ENCODE measurements around the gene ZBTB1. TPM values are rescaled to one million over a fixed set of nuclear protein-coding genes. Genes with fewer than 3 reads are reported as not detected.

Gene ZBTB1
- total and polyA plus RNA-seq, 10 of the 15 experiments (the other 5 are each of a cell fraction or from before 2014, with no cell fraction given) = 12.3 to 127 (median 40.0) TPM

- TF ChIP-seq, protein P1, sequence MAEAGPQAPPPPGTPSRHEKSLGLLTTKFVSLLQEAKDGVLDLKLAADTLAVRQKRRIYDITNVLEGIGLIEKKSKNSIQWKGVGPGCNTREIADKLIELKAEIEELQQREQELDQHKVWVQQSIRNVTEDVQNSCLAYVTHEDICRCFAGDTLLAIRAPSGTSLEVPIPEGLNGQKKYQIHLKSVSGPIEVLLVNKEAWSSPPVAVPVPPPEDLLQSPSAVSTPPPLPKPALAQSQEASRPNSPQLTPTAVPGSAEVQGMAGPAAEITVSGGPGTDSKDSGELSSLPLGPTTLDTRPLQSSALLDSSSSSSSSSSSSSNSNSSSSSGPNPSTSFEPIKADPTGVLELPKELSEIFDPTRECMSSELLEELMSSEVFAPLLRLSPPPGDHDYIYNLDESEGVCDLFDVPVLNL (IDR thresholded peaks at IDR 0.05; ENCODE audit: low read depth, low read length) = no peak
- TF ChIP-seq MEF2A (IDR thresholded peaks at IDR 0.05; ENCODE audit: insufficient read depth, low read depth, low read length) = peak; percentile 90
- TF ChIP-seq GATAD2B (conservative IDR thresholded peaks at IDR 0.05; ENCODE audit: low read depth) = 0 out of 2 replicates have a peak, but pooled peaks have one; percentile 23
- no peak for TF ChIP-seq ZBTB4 (CRISPR knock-in tag; IDR thresholded peaks at IDR 0.05)
- no peak for TF ChIP-seq ZBTB11 (CRISPR knock-in tag; IDR thresholded peaks at IDR 0.05)
- no peak for TF ChIP-seq POLR2AphosphoS5 (IDR thresholded peaks at IDR 0.05; ENCODE audit: low read length)
- TF ChIP-seq USF2 (IDR thresholded peaks at IDR 0.05; ENCODE audit: borderline replicate concordance, low read depth, low read length) = no peak
- no peak for TF ChIP-seq GABPA (IDR thresholded peaks at IDR 0.05; ENCODE audit: low read depth)
- TF ChIP-seq, protein P2, sequence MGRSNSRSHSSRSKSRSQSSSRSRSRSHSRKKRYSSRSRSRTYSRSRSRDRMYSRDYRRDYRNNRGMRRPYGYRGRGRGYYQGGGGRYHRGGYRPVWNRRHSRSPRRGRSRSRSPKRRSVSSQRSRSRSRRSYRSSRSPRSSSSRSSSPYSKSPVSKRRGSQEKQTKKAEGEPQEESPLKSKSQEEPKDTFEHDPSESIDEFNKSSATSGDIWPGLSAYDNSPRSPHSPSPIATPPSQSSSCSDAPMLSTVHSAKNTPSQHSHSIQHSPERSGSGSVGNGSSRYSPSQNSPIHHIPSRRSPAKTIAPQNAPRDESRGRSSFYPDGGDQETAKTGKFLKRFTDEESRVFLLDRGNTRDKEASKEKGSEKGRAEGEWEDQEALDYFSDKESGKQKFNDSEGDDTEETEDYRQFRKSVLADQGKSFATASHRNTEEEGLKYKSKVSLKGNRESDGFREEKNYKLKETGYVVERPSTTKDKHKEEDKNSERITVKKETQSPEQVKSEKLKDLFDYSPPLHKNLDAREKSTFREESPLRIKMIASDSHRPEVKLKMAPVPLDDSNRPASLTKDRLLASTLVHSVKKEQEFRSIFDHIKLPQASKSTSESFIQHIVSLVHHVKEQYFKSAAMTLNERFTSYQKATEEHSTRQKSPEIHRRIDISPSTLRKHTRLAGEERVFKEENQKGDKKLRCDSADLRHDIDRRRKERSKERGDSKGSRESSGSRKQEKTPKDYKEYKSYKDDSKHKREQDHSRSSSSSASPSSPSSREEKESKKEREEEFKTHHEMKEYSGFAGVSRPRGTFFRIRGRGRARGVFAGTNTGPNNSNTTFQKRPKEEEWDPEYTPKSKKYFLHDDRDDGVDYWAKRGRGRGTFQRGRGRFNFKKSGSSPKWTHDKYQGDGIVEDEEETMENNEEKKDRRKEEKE (IDR thresholded peaks at IDR 0.05) = no peak
- TF ChIP-seq RUNX3 (IDR thresholded peaks at IDR 0.05; ENCODE audit: low read length) = peak; percentile 82
- peak; percentile 60; the same call in 1 of the 2 replicates for TF ChIP-seq RELB (IDR thresholded peaks at IDR 0.05; ENCODE audit: low read depth)
- no peak for TF ChIP-seq IRF3 (IDR thresholded peaks at IDR 0.05)
Observed at GRCh38 chr14:64463195-64463594, 41.4 kb upstream of the ZBTB1 start (continued).

All from GM12878 (cell line).